Left kidney (tissue), 2 donors: ENCODE data around the gene AJAP1. TPM values are rescaled to one million over a fixed set of nuclear protein-coding genes. Genes with fewer than 3 reads are reported as not detected.
A peak's percentile ranks its signal among the peaks of the same experiment; 100 is the strongest.

ENCODE experiments used
- DNase-seq: peaks from one replicate; pipeline ENCODE4 v3.0.0-alpha.2; 2013
- polyA plus RNA-seq: library from polyadenylated mRNA; unstranded; fragments of 120-200 nt; gene quantifications from one replicate; pipeline ENCODE4 v1.2.1, GENCODE V29; 2013; ENCODE audit not compliant: insufficient read length

AJAP1 gene
- polyA plus RNA-seq, 1 donor: 0.68 TPM

DNA sequence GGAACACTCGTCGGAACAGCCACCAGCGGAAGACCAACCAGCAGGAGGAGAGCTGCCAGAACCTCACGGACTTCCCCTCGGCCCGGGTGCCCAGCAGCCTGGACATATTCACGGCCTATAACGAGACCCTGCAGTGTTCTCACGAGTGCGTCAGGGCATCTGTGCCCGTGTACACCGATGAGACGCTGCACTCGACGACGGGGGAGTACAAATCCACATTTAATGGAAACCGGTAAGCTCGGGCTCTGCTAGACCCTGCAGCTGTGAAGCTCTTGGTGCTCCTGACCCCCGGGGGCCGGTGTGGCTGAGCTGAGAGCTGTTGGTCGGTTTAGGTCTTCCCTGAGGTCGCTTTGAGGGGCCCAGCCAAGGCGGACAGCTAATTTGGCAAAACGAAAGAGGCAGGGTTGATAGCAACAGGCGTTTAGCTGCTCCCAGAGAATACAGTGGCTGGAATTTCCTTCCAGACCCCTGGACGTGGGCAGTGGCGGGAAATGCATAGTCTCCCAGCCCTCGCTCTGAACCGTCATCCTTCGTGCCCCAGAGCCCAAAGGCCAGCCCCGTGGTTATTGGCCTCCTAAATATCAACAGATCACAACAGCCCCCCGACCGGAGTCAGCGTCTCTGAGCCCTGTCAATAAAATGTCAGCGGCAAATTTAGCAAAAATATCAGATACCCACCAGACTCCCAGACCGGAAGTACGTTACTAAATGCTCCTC, 118.0 kb downstream of the AJAP1 start:
- no peak for DNase-seq

DNA sequence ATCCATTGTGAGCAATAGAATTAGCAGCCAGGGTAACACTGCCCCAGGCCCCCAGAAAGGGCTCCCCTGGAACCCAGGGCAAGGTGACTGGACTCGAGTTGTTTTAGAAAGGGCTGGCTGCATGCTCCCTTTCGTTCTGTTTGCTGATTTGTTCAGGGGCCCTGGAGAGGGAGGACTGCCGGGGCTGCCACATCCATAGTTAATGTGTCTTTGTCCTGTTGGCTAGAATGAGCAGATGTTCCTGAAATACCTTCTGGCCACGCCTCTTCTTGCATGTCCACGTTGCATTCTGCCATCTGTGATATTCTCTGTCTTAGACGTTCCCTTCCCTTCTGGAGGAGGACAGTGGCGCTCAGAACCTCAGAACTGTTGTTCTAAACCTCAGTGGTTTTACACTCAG, 118.8 kb downstream of the AJAP1 start:
- DNase-seq: no peak

DNA sequence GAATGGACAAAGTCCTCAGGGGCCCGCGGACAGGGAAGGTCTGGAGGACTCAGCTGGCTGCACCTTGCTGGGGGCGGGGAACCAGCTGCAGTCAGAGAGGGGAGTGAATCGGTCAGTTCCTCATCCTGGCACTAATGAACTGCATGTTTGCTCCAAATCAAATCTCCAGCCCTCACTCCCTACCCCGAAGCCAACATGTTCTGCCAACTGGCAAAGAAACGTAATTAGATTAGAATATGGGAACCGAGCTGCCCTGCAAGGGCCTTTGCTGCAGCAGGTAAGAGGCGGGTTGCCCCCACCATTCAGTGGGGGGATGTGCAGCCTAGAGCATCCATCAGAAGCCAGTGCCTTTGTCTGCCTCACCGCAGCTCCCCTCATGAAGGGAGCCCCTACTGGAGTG, 121.1 kb downstream of the AJAP1 start:
- no peak for DNase-seq

DNA sequence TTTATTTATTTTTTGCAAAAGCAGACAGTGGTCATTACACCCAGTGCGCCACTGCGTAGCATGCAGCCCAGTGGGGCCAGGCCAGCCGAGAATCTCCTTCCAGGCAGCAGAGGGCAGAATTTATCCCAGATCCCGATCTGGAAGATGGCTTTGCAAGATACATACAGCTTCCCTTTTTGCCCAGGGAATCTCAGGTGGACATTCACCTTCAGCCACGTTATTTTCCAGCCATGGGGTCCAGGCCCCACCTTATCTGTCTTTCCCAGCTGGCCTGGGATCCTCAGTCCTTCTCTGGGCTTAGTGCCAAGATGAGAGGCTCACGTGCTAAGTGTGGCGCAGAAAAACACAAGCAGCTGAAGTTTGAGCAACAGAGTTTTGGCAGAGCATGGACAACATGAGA, 123.6 kb downstream of the AJAP1 start:
- no peak for DNase-seq

DNA sequence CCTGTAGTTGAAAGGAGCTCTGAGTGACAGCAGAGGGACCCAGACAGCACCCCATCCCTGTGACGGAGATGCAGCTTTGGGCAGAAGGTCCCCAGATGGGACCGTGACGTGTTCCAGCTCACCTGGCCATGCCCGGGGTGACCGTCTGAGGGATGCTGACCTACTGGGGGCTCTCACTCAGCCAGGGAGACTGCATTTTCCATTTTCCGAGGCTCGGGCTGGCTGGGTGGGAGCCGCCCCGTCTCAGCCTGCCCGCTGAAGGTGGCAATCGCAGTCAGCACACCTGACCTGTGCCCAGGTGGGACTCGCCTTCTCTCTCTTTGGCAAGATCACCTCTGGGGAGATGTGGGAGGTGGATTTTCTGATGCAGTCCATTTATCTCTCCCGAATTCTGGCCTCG, 127.2 kb downstream of the AJAP1 start:
- no peak for DNase-seq

DNA sequence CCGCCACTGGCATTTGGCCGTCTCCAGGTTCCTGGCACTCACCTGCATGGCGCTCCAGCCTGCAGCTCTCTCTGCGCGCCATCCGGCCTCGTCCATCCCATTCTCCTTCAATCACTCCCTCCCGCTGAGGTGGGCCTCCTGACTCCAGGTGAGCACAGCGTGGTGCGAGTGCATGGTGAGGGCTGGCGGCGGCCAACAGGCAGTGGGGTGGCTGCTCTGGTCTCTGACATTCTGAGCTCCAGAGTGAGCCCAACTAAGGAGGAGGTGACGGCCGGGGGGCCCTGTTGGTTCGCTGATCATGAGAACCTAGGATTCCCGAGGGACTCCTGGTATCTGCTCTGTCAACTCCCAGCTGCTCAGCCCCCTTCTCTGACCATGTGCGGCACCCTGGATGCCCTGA, 130.4 kb downstream of the AJAP1 start:
- no peak for DNase-seq

DNA sequence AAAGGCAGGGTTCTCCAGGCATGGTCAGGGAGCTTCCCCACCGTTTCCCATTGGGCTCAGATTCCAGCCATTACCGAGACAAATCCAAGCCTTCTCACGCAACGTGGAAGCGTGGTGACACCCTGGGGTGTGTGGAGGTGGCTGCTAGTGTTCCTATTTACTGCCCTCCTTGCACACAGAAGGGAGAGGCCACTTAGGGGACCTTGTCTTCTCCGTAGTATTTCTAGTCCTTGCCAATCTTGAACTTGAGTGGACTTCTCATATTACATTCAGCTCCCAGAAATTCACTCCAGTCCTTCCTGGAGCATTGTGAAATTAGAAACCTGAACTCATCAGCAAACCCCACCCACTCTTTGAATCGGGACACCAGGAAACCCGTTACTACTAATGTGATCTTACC, 131.6 kb downstream of the AJAP1 start:
- DNase-seq: no peak

DNA sequence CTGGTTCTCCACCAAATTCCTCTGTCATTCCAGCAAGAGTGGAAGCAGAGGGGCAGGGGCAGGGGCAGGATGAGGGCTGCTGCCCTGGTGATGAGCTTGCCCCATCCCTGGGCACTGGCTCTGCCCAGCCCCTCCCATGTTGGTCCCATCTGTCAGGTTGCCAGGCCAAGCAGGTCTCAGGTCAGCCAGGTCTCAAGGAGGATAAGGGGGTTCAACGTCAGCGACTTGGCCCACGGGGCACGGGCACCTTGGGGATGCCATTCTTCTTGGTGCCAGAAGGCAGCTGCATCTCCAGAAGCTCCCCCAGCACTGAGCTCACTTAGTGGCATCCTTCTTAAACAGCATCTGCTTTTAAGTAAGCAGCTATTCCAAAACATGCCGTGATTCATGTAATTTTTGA, 133.1 kb downstream of the AJAP1 start:
- DNase-seq: no peak

DNA sequence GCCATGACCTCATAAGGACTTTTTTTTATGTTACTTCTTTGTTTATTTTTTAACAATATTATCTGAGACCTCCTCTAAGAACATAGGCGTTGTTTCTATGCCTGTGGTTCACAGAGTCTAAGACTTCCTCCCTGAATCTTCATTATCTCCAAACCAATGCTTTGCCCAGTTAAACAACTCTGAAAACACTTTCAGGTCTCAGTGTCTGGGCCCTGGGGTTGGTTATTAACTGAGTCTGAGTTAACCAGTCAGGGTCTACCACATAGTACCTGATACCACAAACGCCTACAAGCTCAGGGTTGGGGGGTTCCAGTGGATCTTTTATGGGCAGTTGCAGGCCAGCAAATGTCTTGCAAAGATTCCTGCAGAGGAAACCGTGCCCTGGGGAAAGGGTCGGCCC, 138.2 kb downstream of the AJAP1 start:
- no peak for DNase-seq

DNA sequence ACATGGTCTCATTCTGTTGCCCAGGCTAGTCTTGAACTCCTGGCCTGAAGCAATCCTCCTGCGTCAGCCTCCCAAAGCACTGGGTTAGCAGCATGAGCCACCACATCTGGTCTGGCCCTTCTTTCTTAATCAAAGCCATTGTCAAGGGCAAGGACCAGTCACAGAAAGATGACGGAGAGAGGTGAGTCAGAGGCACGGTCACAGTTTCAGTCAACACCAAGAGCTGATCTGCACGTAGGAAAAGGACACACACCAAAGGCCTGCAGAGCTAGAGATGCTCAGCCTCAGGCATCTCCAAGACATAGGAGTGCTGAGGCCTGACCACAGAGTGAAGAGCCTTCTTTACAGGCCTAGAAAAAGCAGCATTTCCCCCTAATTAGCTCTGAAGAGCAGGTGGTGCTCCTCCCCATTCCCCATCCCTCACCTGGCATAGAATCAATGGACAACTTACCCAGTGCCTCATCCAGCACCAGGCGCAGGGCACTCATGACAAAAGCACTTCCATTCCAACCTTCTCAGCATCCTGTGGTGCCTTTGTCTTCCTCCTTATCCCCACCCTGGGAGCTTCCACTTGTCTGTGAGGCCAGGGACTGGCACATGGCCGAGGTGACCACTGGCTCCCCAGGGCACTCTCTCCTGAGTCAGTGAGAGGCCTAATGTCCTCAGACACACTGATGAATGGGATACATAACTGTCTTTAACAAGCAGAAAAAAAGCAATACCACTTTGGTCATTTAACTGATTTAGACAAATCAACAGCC, 139.8 kb downstream of the AJAP1 start:
- no peak for DNase-seq

DNA sequence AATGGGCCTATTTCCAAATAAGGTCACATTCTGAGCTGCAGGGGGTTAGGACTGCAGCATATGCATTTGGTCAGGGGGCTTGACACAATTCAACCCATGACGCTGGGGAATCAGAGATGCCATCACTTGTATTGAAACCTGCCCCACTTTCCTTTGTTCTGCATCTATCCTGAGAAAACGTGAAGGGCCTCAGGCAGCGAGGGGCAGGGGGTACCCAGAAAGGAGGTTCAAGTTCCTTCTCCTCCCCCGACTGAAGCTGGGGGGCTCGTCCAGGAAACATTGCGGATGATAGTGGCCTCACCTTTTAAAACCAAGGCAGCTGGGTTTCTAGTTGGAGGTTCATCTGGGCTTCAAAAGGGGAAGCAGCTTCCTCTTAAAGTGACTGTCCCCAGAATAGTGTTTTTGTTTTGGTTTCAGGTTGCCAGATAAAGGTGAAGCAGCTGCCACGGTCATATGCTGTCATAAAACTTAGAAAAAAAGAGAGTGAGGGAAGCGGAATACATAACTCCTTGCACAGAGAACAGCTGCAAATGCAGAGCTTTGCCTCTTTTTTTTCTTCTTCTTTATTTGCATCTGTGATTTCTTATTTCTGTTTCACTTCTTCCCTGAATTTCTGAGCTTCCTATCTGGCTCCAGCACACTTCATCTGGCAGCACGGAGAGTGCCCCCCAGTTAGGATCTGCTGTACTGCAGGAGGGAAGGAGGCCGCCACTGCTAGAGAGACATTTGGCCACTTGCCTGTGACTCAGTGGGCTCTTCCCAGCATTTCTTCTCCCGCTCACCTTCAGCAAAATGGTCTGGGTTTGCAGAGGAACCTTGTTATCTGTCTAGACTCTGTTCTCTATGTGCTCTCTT, 142.0 kb downstream of the AJAP1 start:
- no peak for DNase-seq

DNA sequence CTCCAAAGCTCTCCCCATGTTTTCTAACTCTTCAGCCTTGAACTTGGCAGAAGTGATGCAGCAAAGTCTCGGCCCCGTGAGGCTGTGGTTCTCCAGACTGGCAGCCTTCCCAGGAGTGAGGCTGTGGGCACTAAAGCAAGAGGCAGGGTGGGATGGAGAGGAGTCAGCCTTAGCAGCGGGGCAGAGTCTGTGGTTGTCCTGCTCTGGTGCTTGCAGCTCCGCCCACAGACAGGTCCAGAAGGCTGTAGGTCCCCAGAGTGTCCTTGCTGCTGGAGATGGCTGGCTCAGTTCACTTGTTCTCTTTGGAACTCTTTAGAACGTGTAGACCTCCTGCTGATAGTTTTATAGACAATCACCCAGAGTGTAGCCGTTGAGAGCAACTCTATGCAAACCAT, 142.6 kb downstream of the AJAP1 start:
- no peak for DNase-seq

DNA sequence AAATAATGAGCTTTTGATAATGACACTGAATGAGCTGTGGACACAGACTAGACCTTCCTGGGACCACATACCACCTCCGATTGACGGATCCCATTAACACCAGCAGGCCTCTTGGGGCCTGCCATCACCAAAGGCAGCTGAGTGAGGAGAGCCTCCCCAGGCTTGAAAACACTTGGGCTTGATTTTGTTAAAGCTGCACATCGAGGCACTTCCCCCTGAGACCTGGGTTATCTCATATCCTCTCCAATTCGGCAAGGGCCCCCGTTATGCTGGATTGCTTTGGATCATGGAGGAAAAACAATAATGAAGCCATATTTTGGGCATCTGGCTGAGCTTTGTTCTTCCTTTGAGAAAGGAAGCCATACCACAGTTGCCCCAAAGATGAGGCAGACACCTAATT, 143.0 kb downstream of the AJAP1 start:
- no peak for DNase-seq

DNA sequence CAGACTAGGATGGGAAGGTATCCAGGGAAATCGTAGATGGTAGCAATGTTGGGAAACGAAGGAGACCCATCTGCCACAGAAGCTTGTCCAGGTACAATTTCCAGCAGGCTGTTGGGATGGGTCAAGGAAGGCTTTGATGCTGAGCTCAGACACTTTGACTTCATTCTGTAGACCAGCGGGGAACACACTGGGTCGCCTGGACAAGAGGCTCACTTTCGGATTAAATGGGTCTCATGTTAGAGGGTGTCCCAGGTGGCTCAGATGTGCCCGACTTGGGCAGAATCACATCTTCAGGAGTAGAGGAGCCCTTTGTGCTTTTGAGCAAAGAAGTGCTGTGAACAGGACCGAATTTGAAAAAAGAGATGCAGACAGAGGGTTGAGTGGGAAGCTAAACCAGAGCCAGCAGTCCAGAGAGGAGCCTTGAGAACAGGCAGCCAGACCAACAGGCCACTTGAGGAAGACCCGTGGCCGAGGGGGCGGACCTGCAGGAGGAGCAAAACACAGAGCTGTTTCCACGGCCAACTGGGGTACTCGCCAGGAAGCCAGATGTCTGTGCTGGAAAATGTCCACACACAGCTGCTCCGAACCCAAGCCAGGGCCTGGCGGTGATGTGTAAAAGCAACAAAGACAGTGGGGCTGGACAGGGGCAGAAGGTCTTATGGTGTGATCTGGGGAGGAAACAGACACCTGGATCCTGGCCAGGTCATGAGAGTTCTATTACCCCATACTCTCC, 146.9 kb downstream of the AJAP1 start:
- no peak for DNase-seq

DNA sequence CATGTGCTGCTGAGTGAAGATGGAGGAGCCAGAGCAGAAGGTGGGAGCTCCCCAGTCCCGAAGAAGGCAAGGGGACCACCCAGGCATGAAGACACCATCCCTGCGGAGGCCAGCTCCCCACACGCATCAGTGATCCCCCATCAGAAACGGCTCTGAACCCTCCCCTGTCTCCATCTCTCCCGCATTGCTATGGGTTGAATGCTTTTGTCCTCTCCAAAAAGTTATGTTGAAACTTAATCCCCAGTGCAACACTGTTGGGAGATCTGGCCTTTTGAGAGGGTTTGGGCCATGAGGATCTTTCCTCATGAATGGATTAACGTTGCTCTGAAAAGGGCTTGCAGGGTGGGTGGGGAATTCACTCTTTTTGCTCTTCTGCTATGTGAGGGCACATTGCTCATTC, 147.6 kb downstream of the AJAP1 start:
- no peak for DNase-seq

DNA sequence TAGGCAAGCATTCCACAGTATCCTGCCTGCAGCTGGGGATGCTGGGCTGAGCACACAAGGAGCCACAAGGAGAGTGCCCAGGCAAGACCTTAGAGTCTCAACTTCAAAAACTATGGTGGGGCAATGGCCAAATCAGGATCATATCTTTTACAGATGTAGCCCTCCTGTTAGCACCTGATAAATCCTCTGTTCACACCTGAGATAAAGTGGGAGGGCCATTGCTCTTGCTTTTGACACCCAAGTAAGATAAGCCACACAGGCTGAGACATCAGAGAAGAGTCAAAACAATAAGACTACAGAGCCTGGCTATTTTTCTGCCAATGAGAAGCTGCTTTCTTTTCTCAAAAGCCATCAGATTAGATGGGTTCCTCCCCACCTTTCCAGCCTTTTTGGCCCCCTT, 148.9 kb downstream of the AJAP1 start:
- no peak for DNase-seq

DNA sequence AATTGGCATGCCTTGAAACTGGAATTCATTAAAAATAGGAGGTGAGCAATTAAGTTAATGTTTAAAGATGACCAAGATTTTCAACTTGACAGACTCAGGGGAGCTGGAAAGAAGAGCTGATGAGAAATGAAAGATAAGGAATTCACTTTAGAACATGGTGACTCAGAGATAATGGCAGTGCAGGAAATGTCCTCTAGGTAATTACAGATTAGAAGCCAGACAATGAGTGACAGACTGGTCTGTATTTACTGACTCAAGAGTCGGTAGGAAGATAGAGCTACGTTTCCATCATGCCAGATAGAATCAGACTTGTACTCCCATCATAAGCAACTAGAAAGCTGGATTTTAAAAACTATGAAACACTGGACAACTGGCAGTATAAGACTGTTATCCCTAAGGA, 151.6 kb downstream of the AJAP1 start:
- no peak for DNase-seq

DNA sequence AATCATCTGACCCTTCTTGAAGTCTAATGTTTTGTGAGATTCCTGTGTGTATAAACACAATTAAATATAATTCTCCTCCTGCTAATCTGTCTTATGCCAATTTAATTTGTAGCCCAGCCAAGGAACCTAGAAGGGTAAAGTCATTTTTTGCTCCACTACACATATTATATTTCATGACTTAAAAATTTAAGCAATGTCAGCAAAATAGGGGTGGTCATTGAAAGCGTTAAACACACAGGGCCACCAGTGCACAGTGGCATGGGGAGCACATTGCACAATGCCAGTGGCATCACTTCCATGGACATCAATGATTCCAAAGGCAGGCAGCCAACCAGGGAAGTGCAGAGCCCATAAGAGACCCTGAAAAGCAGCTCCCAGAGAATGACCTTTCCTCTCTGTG, 166.1 kb downstream of the AJAP1 start:
- DNase-seq: no peak

DNA sequence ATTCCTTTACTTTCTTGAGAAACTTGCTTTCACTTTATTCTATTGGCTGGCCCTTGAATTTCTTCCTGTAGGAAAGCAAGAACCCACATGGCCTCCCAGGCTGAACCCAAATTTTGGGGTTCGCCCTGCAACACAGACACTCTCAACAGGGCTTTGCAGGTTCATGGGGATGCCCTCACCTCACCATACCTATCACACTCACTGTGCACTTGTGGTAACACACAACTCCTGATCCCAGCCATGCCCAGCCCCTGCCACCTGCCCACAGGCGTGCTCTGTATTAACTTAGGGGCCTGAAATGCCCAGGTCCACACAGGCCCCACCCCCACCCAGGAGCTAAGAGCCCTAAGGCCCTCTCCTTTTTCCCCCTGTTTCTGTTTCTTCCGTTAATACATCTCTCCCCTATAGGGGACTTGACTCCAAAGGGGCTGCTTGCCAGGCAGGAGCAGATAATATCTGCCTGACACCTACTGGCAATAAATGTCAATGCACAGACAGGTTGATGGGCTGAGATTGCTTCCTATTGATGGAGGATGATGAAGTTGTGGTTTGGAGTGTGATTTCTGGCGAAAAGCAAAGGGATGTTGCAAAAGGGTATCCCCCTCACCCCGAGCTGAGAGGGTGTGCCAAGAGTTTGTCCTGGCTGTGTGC, 171.5 kb downstream of the AJAP1 start:
- peak; percentile 20 for DNase-seq

DNA sequence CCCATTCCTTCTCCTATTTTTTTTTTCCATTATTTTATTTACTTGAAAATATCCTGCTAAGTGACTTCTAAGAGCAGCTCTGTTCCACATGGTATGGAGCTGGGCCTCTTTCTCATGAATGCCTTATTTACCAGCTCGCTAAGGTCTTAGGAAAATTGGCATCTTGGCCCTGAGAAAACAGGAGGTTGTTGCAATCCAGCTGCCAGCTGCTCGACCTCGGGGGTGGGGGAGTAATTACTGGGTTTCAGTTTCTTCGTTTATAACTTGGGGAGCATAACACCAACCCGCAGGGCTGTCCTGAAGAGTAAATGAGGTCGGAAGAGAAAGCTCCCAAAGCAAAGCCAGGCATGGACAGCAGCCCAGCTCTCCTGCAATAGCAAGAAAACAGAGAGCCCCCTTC, 176.3 kb downstream of the AJAP1 start:
- DNase-seq: no peak

DNA sequence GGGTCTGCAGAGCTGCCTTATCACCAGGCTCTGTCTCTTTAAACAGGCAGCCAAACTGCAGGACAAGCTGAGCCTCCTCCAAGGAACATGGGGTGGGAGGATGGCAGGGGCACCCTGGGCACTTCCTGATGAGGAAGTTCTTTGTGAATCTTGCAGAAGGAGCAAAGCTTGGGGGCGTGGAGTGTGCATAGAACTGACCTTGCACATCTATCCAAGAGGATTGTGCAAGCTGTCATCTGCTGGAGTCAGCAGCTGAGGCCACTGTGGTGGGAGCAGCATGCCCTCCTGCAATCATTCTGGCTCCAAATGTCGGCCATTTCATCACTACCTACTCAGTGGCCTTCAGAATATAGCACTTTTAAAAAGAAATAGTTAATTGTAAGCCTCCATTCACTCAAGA, 182.2 kb downstream of the AJAP1 start:
- DNase-seq: no peak
